ENCODE measurements around the gene STAG1.
"Not testable (repeated sequence)": the region's sequence is repeated elsewhere in the genome, so short reads cannot be mapped to it uniquely, and the experiment has no call there.

STAG1 gene

DNA sequence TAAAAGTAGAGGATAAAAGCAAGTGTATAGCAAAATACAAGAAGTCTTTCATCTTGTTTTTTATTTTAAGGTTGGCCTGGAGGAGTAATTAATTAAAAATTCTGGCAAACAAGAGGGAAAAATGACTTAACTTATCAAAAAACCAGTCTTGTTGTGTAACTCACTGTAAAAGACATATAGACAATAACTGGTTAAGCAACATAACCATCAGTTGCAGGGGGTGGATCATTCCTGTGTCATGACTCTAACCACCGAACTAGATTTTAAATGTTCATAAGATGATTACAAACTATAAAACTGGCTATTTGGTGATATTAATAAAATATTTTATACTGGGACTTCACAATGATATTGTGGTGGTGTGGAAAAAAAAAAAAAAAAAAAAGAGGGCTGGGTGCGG, 130.6 kb downstream of the STAG1 start:
- H3K4me3 ChIP-seq (replicated peaks; ENCODE audit: insufficient read depth, low read length) = no peak overlapping the region
- no peak overlapping the region for H3K27ac ChIP-seq (replicated peaks)
- no peaks in the 10 kb centered on the region for H3K27me3 ChIP-seq (ENCODE audit: insufficient read depth, poor library complexity, severe bottlenecking)
- DNase-seq (ENCODE audit: low read depth in 1 of 2, low spot score in 1 of 2) = no peak
- TF ChIP-seq POLR2AphosphoS5 (IDR thresholded peaks at IDR 0.05; ENCODE audit: low read depth) (no peak), SPI1 (IDR thresholded peaks at IDR 0.05; ENCODE audit: borderline replicate concordance, low read depth) (no peak)
- TF ChIP-seq, protein P1, sequence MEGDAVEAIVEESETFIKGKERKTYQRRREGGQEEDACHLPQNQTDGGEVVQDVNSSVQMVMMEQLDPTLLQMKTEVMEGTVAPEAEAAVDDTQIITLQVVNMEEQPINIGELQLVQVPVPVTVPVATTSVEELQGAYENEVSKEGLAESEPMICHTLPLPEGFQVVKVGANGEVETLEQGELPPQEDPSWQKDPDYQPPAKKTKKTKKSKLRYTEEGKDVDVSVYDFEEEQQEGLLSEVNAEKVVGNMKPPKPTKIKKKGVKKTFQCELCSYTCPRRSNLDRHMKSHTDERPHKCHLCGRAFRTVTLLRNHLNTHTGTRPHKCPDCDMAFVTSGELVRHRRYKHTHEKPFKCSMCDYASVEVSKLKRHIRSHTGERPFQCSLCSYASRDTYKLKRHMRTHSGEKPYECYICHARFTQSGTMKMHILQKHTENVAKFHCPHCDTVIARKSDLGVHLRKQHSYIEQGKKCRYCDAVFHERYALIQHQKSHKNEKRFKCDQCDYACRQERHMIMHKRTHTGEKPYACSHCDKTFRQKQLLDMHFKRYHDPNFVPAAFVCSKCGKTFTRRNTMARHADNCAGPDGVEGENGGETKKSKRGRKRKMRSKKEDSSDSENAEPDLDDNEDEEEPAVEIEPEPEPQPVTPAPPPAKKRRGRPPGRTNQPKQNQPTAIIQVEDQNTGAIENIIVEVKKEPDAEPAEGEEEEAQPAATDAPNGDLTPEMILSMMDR (IDR thresholded peaks at IDR 0.05; ENCODE audit: insufficient read depth, low read length) = no peak
- TF ChIP-seq, protein P2, sequence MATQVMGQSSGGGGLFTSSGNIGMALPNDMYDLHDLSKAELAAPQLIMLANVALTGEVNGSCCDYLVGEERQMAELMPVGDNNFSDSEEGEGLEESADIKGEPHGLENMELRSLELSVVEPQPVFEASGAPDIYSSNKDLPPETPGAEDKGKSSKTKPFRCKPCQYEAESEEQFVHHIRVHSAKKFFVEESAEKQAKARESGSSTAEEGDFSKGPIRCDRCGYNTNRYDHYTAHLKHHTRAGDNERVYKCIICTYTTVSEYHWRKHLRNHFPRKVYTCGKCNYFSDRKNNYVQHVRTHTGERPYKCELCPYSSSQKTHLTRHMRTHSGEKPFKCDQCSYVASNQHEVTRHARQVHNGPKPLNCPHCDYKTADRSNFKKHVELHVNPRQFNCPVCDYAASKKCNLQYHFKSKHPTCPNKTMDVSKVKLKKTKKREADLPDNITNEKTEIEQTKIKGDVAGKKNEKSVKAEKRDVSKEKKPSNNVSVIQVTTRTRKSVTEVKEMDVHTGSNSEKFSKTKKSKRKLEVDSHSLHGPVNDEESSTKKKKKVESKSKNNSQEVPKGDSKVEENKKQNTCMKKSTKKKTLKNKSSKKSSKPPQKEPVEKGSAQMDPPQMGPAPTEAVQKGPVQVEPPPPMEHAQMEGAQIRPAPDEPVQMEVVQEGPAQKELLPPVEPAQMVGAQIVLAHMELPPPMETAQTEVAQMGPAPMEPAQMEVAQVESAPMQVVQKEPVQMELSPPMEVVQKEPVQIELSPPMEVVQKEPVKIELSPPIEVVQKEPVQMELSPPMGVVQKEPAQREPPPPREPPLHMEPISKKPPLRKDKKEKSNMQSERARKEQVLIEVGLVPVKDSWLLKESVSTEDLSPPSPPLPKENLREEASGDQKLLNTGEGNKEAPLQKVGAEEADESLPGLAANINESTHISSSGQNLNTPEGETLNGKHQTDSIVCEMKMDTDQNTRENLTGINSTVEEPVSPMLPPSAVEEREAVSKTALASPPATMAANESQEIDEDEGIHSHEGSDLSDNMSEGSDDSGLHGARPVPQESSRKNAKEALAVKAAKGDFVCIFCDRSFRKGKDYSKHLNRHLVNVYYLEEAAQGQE (IDR thresholded peaks at IDR 0.05; ENCODE audit: insufficient replicate concordance, low read depth) = no peak

DNA sequence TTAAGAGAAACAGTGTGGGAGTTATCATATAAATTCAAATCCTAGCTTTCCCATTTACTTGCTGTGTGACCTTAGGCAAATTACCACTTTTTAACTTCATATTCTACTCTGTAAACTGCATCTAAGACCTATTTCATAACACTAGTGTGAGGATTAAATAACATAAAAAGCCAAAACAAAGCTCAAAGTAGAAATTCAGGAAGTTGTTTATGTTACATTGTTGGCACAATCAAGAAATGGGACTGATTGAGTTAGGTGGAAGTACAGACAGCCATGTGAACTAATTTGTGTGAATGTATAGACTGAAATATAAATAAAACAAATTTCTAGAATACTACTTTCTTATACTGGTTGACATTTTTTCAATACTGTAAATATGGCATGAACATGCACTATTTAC, 131.7 kb downstream of the STAG1 start:
- TF ChIP-seq, protein P1 (IDR thresholded peaks at IDR 0.05; ENCODE audit: insufficient read depth, low read length) = no peak
- TF ChIP-seq, protein P2 (IDR thresholded peaks at IDR 0.05; ENCODE audit: insufficient replicate concordance, low read depth) = no peak
- TF ChIP-seq SPI1 (IDR thresholded peaks at IDR 0.05; ENCODE audit: borderline replicate concordance, low read depth) = no peak
- no peak for TF ChIP-seq GABPA (IDR thresholded peaks at IDR 0.05; ENCODE audit: low read depth)
- TF ChIP-seq POLR2AphosphoS5 (IDR thresholded peaks at IDR 0.05; ENCODE audit: low read depth) = no peak
- Histone ChIP-seq H3K27me3 (ENCODE audit: insufficient read depth, poor library complexity, severe bottlenecking) (no peaks in the 10 kb centered on the region), H3K27ac (replicated peaks) (peak overlapping the region; percentile 44; the same call in 1 of the 2 replicates), H3K4me3 (replicated peaks; ENCODE audit: insufficient read depth, low read length) (no peak overlapping the region)
- no peak for DNase-seq (ENCODE audit: low read depth in 1 of 2, low spot score in 1 of 2)

DNA sequence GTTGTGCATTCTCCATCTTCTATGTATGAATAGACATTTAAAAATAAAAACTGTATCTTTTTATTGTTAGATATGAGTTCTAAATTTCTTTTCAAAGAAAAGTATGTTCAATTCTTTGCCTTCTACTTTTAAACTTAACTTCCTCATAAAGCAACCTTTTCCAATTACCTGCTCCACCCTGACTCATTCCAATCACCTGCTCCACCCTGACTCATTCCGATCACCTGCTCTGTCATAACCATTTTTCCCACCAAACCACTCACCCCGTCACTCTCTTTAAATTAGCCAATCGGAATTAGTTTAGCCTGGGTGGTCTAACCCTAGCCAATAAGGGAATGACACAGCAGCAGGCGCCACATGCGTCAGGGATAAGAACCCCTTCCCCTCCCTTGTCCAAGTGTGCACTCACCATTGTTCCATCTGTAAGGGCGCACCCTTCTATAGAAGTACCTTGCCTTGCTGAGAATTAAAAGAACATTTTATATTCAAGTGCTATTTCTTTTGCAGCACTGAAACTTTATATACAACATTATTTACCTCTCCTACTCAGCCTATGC, 134.1 kb downstream of the STAG1 start:
- H3K4me3 ChIP-seq (replicated peaks; ENCODE audit: insufficient read depth, low read length); DNase-seq (ENCODE audit: low read depth in 1 of 2, low spot score in 1 of 2); H3K27me3 ChIP-seq (ENCODE audit: insufficient read depth, poor library complexity, severe bottlenecking); H3K27ac ChIP-seq (replicated peaks): not testable (repeated sequence)

DNA sequence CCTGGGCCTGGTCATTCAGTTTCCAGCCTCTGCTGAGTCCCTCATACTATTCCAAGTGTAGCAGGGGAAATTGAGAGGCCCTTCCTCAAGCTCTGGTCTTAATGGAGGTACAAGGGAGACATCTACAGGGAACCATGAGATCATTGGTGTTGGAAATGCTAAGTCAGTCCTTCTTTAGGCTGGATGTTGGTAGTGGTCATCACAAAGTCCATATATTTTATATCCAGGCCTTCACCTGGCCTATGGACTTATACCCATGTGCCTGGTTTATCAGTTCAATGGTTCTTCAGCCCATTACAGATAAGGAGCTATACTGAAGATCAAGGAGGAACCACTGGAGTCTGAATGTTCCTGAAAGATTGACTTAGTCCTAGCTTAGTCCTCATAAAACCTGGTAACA, 135.0 kb downstream of the STAG1 start:
- TF ChIP-seq, protein P2 (IDR thresholded peaks at IDR 0.05; ENCODE audit: insufficient replicate concordance, low read depth) = no peak
- TF ChIP-seq GABPA (IDR thresholded peaks at IDR 0.05; ENCODE audit: low read depth) (no peak), POLR2AphosphoS5 (IDR thresholded peaks at IDR 0.05; ENCODE audit: low read depth) (no peak), SPI1 (IDR thresholded peaks at IDR 0.05; ENCODE audit: borderline replicate concordance, low read depth) (no peak)
- TF ChIP-seq, protein P1 (IDR thresholded peaks at IDR 0.05; ENCODE audit: insufficient read depth, low read length) = no peak
- H3K27ac ChIP-seq (replicated peaks) = peak overlapping the region; percentile 60
- no peak for DNase-seq (ENCODE audit: low read depth in 1 of 2, low spot score in 1 of 2)
- no peaks in the 10 kb centered on the region for H3K27me3 ChIP-seq (ENCODE audit: insufficient read depth, poor library complexity, severe bottlenecking)
- no peak overlapping the region for H3K4me3 ChIP-seq (replicated peaks; ENCODE audit: insufficient read depth, low read length)
